ENCODE data around the gene RTEL1. TPM values are rescaled to one million over a fixed set of nuclear protein-coding genes. Genes with fewer than 3 reads are reported as not detected.
A peak's percentile ranks its signal among the peaks of the same experiment; 100 is the strongest.

RTEL1 gene
- total RNA-seq, 6 experiments from 2014 or later, result 9.6 to 16.3 (median 12.4) TPM

DNA sequence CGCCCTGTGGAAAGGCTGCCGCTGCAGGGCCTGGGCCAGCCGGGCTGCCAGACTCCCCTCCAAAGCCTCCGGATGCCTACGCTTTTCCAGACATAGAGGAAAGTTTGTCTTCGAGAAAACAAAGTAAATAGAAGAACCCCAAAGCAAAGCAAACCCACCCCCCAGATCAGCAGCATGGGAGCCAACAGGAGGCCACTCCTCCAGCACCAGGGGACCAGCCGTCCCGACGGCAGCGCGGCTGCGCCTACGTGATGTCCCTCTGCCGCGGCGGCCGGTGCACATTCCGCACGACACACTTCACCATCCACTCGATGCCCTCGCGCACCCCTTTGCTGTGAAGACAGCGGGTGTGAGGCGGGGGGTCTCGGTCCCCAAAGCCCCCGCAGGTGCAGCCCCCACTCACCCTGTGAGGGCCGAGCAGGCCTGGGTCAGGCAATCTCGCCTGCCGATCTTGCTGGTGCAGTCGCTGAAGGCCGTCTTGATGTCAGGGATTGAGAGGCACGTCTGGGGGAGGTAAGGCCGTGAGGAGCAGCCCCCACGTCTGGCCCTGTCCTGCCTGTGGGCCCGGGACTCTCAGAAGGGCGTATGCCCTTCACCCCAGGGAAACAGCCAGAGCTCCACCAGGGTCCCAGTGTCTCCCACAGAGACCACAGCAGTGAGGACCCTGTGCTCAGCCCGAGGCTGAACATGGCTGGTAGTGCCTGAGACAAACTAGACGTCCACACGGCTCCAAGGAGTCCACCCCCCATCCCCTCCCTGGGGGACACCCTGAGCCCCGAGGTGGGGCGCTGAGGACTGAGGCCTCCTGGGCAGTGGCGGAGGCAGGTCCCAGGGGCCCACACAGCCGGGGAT is 42.3 kb downstream of the RTEL1 start:
- TF ChIP-seq, protein P1, sequence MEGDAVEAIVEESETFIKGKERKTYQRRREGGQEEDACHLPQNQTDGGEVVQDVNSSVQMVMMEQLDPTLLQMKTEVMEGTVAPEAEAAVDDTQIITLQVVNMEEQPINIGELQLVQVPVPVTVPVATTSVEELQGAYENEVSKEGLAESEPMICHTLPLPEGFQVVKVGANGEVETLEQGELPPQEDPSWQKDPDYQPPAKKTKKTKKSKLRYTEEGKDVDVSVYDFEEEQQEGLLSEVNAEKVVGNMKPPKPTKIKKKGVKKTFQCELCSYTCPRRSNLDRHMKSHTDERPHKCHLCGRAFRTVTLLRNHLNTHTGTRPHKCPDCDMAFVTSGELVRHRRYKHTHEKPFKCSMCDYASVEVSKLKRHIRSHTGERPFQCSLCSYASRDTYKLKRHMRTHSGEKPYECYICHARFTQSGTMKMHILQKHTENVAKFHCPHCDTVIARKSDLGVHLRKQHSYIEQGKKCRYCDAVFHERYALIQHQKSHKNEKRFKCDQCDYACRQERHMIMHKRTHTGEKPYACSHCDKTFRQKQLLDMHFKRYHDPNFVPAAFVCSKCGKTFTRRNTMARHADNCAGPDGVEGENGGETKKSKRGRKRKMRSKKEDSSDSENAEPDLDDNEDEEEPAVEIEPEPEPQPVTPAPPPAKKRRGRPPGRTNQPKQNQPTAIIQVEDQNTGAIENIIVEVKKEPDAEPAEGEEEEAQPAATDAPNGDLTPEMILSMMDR (IDR thresholded peaks at IDR 0.05), result no peak
- TF ChIP-seq POLR2A (IDR thresholded peaks at IDR 0.05), result no peak
- peak; percentile 20 to 51 (median 42) for DNase-seq
- Histone ChIP-seq H3K4me3 (no peak overlapping the region), H3K4me1 (peaks cover 0 to 14% (median 5%) of the 10 kb centered on the region in 4 donors), H3K9me3 (no peaks in the 10 kb centered on the region), H3K36me3 (peaks cover 0 to 15% (median 7%) of the 10 kb centered on the region in 4 donors), H3K27me3 (no peaks in the 10 kb centered on the region), H3K27ac (no peak overlapping the region)
- intact Hi-C loops (cut with DNase I), result no loop called here
- no peak for ATAC-seq
- WGBS (ENCODE audit: insufficient coverage, low coverage, low lambda C conversion rate, missing lambda C conversion rate), result 81% methylated on average over 2 of the region's 43 CpGs

DNA sequence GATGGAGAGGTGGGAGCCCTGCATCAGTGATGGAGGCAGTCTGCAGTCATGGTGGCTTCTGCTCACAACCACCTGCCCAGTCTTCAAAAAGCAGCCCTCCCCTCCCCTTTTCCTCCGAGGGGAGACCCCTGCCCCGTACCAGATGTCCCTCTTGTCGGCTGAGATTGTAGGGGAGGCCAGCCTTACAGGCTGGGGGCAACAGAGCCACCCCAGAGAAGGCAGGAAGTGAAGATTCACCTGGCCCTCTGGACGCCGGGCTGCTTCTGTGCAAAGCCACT is 42.9 kb downstream of the RTEL1 start:
- peaks cover 0 to 14% (median 5%) of the 10 kb centered on the region in 4 donors for H3K4me1 ChIP-seq
- H3K36me3 ChIP-seq, result peaks cover 0 to 20% (median 8%) of the 10 kb centered on the region in 4 donors
- TF ChIP-seq POLR2A (IDR thresholded peaks at IDR 0.05), result no peak
- TF ChIP-seq, protein P1 (IDR thresholded peaks at IDR 0.05), result no peak
- no peaks in the 10 kb centered on the region for H3K27me3 ChIP-seq
- no peaks in the 10 kb centered on the region for H3K9me3 ChIP-seq
- ATAC-seq, result no peak
- no CpG with 5 or more reads among the region's 5 CpGs for WGBS (ENCODE audit: insufficient coverage, low coverage, low lambda C conversion rate, missing lambda C conversion rate)
- H3K4me3 ChIP-seq, result no peak overlapping the region
- H3K27ac ChIP-seq, result no peak overlapping the region
- intact Hi-C loops (cut with DNase I), result no loop called here
- DNase-seq, result no peak

DNA sequence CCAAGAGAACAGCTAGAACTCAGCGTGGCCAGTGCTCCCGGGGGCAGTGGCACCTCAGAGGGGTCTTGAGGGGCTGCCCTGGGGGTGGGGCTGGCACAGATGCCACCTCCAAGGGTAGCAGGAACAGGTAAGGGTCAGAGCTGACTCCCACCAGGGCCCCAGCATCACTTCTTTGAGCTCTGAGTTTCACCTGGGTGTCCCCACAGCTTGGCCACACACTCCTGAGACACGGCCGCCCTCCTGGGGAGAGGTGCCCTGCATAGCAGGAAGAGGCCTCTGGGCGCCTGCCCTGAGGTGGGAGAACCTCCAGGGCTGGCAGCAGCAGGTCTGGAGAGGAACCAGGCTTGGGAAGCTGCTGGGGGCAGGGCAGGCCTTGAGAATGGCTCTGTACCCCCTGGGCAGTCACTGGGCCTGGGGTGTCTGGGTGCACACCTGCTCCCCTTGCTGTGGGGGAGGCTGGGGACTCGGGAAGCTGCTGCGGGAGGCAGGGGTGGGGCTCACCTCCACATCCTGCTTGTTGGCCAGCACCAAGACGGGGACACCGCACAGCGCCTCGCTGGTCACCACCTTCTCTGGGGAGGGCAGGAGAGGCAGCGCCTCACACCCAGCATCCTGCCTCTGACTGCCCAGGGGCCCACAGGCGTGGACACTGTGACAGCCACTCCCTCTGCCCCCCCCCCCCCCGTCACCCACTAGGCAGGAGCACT is 43.4 kb downstream of the RTEL1 start:
- Histone ChIP-seq H3K27me3 (no peaks in the 10 kb centered on the region), H3K27ac (no peak overlapping the region), H3K36me3 (peaks cover 0 to 23% (median 8%) of the 10 kb centered on the region in 4 donors), H3K9me3 (no peaks in the 10 kb centered on the region), H3K4me1 (peaks cover 0 to 14% (median 6%) of the 10 kb centered on the region in 4 donors), H3K4me3 (no peak overlapping the region)
- intact Hi-C loops (cut with DNase I), result no loop called here
- no CpG with 5 or more reads among the region's 14 CpGs for WGBS (ENCODE audit: insufficient coverage, low coverage, low lambda C conversion rate, missing lambda C conversion rate)
- ATAC-seq (no peak), DNase-seq (peak; percentile 21 to 53 (median 45))
- no peak for TF ChIP-seq POLR2A (IDR thresholded peaks at IDR 0.05)
- TF ChIP-seq, protein P1 (IDR thresholded peaks at IDR 0.05), result no peak

DNA sequence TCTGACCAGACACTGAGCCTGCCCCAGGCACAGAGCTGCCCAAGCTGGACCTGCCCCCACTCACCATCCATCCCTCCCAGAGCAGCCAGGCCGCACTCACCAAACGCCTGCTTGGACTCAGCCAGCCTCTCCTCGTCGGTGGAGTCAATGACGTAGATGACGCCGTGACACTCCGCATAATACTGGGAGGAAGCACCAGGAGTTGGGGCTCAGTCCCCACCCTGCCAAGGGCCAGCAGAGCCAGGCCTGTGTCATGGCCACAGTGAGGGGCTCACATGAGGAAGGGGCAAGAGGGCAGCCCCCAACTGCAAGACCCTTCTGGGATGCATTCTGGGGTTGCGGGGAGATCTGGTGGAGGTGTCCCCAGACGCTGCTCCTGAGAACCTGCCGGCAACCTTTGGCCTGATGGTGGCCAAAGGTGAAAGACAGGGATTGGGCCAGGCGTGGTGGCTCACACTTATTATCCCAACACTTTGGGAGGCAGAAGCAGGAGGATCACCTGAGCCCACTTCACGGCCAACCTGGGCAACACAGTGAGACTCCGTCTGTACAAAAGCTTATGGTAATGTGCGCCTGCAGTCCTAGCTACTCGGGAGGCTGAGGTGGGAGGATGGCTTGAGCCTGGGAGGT is 44.0 kb downstream of the RTEL1 start:
- intact Hi-C loops (cut with DNase I), result no loop called here
- peak; percentile 21 to 53 (median 37) for DNase-seq
- TF ChIP-seq POLR2A (IDR thresholded peaks at IDR 0.05), result no peak
- TF ChIP-seq, protein P1 (IDR thresholded peaks at IDR 0.05), result no peak
- H3K36me3 ChIP-seq, result peaks cover 0 to 24% (median 8%) of the 10 kb centered on the region in 4 donors
- ATAC-seq, result no peak
- no peaks in the 10 kb centered on the region for H3K9me3 ChIP-seq
- peaks cover 0 to 11% (median 3%) of the 10 kb centered on the region in 4 donors for H3K4me1 ChIP-seq
- no peak overlapping the region for H3K27ac ChIP-seq
- H3K4me3 ChIP-seq, result no peak overlapping the region
- 100% methylated on average over 1 of the region's 16 CpGs for WGBS (ENCODE audit: insufficient coverage, low coverage, low lambda C conversion rate, missing lambda C conversion rate)
- no peaks in the 10 kb centered on the region for H3K27me3 ChIP-seq

Measured in right lobe of liver (tissue), 6 donors.